Measurements from ENCODE around the gene GRK5. TPM values are rescaled to one million over a fixed set of nuclear protein-coding genes. Genes with fewer than 3 reads are reported as not detected.

The GRK5 gene
- total RNA-seq, 1 experiment from 2014 or later = 29.0 TPM

DNA sequence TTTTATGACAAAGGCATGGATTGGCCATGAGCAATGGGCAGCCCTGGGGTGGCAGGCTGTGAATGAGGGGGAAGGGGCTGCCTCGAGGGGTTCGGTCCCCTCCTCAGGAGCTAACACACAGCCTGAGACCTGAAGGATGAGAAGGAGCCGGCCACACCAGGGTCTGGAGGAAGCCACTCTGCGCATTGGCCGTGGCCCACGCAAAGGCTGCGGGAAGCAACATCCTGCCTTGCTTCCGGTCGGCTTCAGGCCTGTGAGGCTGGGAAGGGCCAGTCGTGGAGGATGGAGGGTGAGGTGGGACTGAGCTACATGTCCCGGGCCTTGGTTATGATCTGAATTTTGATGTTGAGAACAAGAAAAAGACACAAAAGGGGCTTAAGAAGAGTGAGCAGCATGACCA, 285.8 kb downstream of the GRK5 start:
- POLR2A ChIA-PET = interaction anchor here (0.6 kb wide), 1 partner anchor 86 kb away, joined by 5 read pairs; no protein-coding TSS in a partner anchor
- H3K36me3 ChIP-seq (ENCODE audit: control insufficient read depth, insufficient read depth, low read length) = no peaks in the 10 kb centered on the region

DNA sequence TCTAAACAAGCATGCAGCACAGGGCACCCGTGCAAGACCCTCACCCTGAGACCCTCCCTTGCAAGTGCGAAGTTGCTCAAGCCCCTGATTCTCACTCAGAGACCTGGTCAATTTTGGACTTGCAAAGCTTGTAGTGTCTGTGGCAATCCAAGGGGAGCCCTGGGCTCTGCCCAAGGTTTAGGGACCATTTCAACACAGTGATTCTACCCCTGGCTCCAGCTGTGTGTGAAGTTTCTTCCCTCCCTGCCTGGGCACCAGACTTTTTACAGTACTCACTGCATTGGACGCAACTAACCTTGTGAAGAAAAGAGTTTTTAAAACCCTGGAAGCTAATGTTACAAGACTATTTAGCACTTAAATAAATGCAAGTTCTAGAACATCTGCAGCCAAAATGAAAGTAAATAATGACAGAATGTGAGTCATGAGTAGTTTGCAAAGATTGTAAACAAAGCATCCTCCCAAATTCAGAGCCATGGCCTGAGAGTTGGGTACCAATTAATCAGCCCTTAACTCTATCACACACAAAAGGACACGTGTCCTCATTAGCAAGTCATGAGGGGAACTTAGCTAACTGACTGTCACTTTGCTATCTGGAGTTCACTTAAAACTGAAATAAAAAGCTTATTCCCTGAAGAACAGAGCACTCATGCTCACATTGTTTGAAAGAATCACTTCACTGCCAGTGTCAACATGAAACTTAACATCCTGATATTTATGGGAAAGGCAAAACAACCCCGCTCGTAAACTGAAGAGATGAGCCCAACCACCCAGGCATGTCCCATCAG, 287.1 kb downstream of the GRK5 start:
- no peaks in the 10 kb centered on the region for H3K9me3 ChIP-seq (ENCODE audit: control insufficient read depth, insufficient read depth, low read depth, low read length)
- peak; percentile 8 for DNase-seq (ENCODE audit: low read depth, low spot score)
- H3K4me3 ChIP-seq (ENCODE audit: low read depth in 2 of 2, low read length in 2 of 2) = no peak overlapping the region
- in situ Hi-C loops (cut with HindIII; ENCODE audit: low pct_unique_long_range_greater_than_20kb, low sequenced_read_pairs) (no loop called here), intact Hi-C loops (cut with micrococcal nuclease; ENCODE audit: unreplicated experiment) (no loop called here)
- H3K27ac ChIP-seq (ENCODE audit: low read length) = no peak overlapping the region
- BruUV-seq (replicated peaks) = TSS peak; percentile 41
- H3K36me3 ChIP-seq (ENCODE audit: control insufficient read depth, insufficient read depth, low read length) = no peaks in the 10 kb centered on the region
- CTCF ChIA-PET = interaction anchor here (0.7 kb wide), 2 partner anchors 247 to 295 kb away, joined by 3 to 5 read pairs; no protein-coding TSS in a partner anchor
- H3K27me3 ChIP-seq (ENCODE audit: control insufficient read depth, insufficient read depth, low read length) = no peaks in the 10 kb centered on the region
- TF ChIP-seq TCF7L2 (IDR thresholded peaks at IDR 0.05; ENCODE audit: low read depth, low read length) (no peak), POLR2AphosphoS5 (IDR thresholded peaks at IDR 0.05; ENCODE audit: low read depth, low read length) (no peak), SIN3A (IDR thresholded peaks at IDR 0.05; ENCODE audit: borderline replicate concordance, insufficient read depth, low read depth, low read length) (no peak)
- TF ChIP-seq, protein P1, sequence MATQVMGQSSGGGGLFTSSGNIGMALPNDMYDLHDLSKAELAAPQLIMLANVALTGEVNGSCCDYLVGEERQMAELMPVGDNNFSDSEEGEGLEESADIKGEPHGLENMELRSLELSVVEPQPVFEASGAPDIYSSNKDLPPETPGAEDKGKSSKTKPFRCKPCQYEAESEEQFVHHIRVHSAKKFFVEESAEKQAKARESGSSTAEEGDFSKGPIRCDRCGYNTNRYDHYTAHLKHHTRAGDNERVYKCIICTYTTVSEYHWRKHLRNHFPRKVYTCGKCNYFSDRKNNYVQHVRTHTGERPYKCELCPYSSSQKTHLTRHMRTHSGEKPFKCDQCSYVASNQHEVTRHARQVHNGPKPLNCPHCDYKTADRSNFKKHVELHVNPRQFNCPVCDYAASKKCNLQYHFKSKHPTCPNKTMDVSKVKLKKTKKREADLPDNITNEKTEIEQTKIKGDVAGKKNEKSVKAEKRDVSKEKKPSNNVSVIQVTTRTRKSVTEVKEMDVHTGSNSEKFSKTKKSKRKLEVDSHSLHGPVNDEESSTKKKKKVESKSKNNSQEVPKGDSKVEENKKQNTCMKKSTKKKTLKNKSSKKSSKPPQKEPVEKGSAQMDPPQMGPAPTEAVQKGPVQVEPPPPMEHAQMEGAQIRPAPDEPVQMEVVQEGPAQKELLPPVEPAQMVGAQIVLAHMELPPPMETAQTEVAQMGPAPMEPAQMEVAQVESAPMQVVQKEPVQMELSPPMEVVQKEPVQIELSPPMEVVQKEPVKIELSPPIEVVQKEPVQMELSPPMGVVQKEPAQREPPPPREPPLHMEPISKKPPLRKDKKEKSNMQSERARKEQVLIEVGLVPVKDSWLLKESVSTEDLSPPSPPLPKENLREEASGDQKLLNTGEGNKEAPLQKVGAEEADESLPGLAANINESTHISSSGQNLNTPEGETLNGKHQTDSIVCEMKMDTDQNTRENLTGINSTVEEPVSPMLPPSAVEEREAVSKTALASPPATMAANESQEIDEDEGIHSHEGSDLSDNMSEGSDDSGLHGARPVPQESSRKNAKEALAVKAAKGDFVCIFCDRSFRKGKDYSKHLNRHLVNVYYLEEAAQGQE (IDR thresholded peaks at IDR 0.05; ENCODE audit: insufficient read depth in 1 of 2, low read depth in 2 of 2, low read length in 1 of 2) = no peak
- ATAC-seq = peak; percentile 33; the same call in 1 of the 2 replicates
- POLR2A ChIA-PET = no interaction called here
- peaks cover 12% of the 10 kb centered on the region for H3K4me1 ChIP-seq (ENCODE audit: control insufficient read depth, insufficient read depth, low read length)

More for the DNA sequence above, 285.8 kb downstream of the GRK5 start:
- no peaks in the 10 kb centered on the region for H3K9me3 ChIP-seq (ENCODE audit: control insufficient read depth, insufficient read depth, low read depth, low read length)
- peaks cover 12% of the 10 kb centered on the region for H3K4me1 ChIP-seq (ENCODE audit: control insufficient read depth, insufficient read depth, low read length)
- DNase-seq (ENCODE audit: low read depth, low spot score) (no peak), ATAC-seq (no peak)
- CTCF ChIA-PET = no interaction called here
- in situ Hi-C loops (cut with HindIII; ENCODE audit: low pct_unique_long_range_greater_than_20kb, low sequenced_read_pairs) (no loop called here), intact Hi-C loops (cut with micrococcal nuclease; ENCODE audit: unreplicated experiment) (no loop called here)
- TF ChIP-seq, protein P1 (IDR thresholded peaks at IDR 0.05; ENCODE audit: insufficient read depth in 1 of 2, low read depth in 2 of 2, low read length in 1 of 2) = no peak
- TF ChIP-seq POLR2AphosphoS5 (IDR thresholded peaks at IDR 0.05; ENCODE audit: low read depth, low read length) (no peak), TCF7L2 (IDR thresholded peaks at IDR 0.05; ENCODE audit: low read depth, low read length) (no peak), SIN3A (IDR thresholded peaks at IDR 0.05; ENCODE audit: borderline replicate concordance, insufficient read depth, low read depth, low read length) (no peak)
- TF ChIP-seq, protein P2, sequence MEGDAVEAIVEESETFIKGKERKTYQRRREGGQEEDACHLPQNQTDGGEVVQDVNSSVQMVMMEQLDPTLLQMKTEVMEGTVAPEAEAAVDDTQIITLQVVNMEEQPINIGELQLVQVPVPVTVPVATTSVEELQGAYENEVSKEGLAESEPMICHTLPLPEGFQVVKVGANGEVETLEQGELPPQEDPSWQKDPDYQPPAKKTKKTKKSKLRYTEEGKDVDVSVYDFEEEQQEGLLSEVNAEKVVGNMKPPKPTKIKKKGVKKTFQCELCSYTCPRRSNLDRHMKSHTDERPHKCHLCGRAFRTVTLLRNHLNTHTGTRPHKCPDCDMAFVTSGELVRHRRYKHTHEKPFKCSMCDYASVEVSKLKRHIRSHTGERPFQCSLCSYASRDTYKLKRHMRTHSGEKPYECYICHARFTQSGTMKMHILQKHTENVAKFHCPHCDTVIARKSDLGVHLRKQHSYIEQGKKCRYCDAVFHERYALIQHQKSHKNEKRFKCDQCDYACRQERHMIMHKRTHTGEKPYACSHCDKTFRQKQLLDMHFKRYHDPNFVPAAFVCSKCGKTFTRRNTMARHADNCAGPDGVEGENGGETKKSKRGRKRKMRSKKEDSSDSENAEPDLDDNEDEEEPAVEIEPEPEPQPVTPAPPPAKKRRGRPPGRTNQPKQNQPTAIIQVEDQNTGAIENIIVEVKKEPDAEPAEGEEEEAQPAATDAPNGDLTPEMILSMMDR (IDR thresholded peaks at IDR 0.05) = no peak
- BruUV-seq (replicated peaks) = no TSS peak
- H3K4me3 ChIP-seq (ENCODE audit: low read depth in 2 of 2, low read length in 2 of 2) = no peak overlapping the region
- H3K27ac ChIP-seq (ENCODE audit: low read length) = no peak overlapping the region
- no peaks in the 10 kb centered on the region for H3K27me3 ChIP-seq (ENCODE audit: control insufficient read depth, insufficient read depth, low read length)

All from Panc1 (cell line).